Stimulated activated CD4-positive, alpha-beta T cell treated with anti-CD3 and anti-CD28 coated beads, Interleukin-4, amount 100 ng/mL, for 1 hour (primary cell): ENCODE data around the gene CPA1.

Experiments used
- DNase-seq: peaks from one replicate; pipeline ENCODE4 v3.0.0-alpha.2; 2020

The CPA1 gene

DNA sequence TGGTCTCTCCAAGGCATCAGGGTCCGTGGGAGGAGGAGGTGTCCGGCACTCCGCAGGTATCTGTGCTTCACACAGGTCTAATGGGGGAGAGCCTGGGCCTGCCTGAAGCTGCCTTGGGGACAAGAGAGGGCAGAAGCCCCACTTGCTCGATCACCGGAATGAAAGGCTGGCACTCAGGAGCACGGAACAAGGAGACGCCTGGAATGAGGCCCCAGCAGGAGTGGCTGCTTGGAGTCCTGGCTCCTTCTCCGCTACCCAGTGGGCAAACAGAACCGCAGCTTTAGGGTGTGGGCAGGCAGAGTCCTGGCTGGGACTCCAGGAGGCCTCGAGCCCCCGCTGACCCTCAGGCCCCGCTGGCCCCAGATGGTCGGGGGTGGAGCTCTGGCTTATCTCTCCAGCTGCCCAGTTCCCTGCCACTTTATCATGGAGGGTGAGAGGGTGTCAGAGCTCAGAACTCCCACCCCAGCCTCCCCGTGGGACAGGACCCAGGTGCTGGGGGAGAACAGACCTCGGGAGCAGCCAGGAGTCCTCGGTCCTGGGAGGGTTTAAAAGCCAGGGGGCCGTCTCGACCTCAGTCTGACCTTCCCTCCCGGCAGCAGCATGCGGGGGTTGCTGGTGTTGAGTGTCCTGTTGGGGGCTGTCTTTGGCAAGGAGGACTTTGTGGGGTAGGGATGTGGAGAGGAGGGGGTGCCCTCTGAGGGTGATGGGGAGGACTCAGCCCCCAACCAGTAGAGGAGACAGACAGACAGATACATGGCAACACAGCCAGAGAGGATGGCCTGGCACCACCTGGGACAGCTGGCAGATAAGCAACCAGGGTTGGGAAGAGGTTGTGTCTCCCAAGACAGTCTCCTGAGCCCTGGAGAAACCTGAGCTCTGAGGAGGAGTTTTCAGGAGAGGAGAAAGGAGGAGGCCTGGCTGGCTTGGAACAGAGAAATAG lies at the start of gene CPA1:
TSS of gene CPA1 (plus strand) at position 574 of the 940 bp plus-strand sequence. CDS start at position 601, 27 bp downstream.
- no peak for DNase-seq

DNA sequence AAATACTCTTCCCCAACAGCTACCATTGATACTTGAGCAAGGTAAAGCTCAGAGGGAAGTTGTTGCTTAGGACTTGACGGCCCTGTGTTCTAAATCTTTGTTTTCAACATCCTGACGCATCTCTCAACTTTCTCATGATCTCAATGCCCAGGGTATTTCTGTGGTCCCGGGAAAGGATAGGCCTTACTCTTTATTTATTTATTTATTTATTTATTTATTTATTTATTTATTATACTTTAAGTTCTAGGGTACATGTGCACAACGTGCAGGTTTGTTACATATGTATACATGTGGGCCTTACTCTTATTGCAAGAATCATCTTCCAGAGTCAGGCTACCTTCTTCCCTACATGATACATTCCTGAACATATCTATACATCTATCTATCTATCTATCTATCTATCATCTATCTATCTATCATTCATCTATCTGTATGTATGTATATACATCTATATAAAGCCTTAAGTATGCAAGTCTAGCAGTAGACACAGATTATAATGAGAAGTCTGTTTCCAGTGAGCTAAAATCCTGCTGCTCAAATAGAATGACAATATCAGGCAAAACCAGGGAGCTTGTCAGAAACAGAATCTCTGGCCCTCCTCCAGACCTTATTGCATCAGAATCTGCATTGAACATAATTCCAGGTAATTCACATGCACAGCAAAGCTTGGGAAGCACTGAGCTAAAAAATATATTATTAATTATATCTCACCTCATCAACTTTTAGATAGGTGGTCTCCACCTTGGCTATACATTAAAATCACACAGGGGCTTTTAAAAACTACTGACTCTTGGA lies 47.8 kb upstream of the CPA1 start:
- DNase-seq = no peak

DNA sequence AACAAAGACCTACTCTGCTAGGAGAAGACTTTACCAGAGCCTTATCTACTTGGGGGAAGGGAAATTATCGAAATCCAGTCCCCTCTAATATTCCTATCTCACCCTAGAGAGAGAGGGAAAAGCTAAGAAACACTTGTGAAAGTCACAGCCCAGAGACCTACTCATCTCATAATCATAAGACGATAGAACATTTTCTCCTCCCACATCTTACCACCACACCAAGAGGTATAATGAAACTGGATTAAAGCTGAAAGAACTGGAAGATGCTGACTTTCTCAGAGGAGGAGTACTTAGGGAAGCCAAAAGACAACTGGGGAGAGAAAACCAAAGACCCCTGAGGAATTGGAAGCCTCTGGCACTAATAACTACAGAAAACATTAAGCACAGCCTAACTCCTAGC lies 46.5 kb upstream of the CPA1 start:
- no peak for DNase-seq

GRCh38 chr7:130334274-130334673 lies 46.0 kb upstream of the CPA1 start:
- no peak for DNase-seq

DNA sequence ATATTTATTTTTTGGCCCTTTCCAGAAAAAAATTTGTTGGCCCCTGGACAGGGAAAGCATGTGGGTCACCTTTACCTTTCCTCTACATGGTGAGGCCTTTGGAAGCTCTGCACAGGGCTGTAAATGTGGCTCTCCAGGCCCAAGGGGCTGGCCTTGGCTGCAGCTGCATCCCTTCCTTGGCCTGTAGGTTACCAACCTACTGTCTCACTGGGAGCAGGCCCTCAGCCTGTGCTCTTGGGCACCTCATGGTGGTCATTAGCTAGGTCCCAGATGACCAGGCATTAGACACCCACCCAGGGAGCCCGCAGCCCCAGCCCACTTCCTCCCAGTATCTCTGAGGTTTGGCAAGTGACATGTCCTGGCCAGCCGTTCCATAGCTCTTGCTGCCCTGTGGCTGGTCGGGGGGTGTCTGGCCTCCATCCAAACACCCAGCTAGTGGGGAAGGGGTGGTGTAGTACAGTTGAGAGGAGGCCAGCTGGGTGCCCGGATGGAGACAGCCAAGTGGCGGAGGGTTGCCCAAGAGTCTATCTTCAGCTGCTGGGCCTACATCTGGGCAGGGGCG lies 42.8 kb upstream of the CPA1 start:
- DNase-seq = no peak

GRCh38 chr7:130338233-130338632 lies 42.1 kb upstream of the CPA1 start:
- DNase-seq = no peak

DNA sequence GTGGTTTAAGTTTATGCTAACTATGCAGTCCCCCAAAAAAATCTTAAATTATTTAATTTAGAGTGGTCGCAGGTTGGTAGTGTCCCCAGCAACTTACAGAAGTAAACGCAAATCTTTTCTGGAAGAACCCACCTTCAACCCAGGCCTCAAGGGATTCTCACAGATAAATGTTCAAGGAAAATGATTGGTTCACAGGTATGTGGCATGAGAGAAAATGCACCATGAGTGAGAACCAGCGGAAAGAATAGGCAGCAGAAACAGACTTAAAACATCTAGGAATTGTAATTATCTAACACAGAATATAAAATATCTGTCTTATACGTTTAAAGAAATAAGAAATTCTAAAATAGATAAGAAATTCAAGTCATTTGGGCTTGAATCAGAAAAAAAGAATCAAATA lies 38.4 kb upstream of the CPA1 start:
- DNase-seq = no peak

DNA sequence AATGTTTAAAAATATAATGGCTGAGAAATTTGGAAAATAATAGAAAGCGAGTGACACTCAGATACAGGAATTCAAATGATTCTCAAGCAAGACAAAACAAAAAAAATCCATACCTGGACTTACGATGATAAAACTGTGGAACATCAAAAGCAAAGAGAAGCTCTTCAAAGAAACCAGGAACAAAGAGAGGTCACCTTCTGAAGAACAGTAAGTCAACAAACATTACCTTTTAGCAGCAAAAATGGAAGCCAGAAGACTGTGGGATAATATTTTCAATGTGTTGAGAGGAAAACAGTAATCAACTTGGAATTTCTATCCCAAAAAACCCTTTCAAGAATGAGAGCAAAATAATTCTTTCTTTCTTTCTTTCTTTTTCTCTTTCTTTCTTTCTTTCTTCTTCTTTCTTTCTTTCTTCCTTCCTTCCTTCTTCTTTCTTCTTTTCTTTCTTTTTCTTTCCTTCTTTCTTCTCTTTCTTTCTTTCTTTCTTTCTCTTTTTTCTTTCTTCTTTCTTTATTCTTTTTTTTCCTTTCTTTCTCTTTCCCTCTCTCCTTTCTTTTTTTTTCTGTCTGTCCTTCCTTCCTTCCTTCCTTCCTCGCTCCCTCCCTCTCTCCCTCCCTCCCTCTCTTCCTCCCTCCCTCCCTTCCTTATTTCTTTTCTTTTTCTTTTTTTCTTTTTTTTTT lies 37.5 kb upstream of the CPA1 start:
- no peak for DNase-seq

DNA sequence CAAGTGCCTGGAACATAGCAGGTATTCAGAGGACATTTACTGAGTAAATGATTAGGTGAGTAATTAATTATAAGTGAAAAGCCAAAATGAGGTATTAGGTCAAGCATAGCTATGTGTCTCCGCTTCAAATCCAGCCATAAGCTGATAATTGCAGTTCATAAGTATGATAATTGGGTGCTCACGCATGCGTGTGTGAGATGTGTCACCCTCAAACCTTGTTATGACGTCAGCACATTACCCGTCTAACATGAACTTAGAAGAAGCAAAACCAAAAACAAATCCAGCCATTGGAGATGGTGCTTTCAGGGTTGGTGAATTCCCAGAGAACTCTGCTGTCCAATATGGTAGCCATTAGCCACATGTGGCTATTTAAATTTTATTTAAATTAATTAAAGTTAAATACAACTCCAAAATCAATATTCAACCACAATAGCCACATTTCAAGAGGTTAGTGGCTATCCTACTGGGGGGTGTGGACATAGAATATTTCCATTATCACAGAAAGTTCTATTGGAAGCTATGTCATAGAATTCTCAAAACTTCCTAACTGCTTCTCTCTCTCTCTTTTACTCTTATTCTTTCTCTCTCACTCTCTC lies 35.9 kb upstream of the CPA1 start, which contains the start of gene CPA5:
TSS of gene CPA5 (plus strand) at position 546 of the 596 bp plus-strand sequence. CDS start 1,670 bp downstream, outside the sequence.
- DNase-seq = no peak

DNA sequence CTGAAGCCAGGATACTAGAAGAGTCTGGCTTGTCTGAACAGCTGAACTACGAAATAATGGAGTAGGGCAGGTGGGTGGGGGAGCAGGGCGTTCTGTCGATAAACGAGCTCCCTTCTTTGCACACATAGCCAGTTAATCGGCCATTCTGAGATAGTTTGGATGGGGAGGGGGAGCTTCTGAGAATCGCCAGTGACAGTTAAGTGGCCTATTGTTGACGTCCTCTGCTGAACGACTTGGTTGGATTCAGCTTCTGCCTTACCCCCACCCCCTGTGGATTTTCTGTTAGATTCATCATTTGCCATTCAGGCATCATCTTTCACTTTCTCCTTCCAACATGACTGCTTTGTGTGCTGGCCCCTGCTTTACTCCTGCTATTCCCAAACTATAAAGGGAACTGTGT lies 35.2 kb upstream of the CPA1 start:
- DNase-seq = no peak

DNA sequence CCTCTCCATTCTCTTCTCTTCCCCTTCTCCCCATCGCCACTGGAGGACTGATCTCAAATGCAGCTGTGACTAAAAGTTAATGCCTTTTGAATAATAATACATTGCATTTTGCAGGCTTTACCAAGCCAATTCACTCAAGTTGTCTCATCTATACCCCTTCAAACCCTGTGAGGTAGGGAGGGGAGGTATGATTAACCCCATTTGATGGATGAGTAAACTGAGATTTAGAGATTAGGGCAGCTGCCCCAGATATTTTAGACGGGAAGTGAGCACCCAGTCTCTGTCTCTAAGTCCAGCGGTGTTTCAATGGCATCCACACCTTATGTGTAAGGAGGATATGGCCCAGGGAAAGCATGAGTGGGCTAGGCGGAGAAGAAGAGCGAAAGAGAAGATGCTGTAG lies 34.6 kb upstream of the CPA1 start:
- DNase-seq = no peak

DNA sequence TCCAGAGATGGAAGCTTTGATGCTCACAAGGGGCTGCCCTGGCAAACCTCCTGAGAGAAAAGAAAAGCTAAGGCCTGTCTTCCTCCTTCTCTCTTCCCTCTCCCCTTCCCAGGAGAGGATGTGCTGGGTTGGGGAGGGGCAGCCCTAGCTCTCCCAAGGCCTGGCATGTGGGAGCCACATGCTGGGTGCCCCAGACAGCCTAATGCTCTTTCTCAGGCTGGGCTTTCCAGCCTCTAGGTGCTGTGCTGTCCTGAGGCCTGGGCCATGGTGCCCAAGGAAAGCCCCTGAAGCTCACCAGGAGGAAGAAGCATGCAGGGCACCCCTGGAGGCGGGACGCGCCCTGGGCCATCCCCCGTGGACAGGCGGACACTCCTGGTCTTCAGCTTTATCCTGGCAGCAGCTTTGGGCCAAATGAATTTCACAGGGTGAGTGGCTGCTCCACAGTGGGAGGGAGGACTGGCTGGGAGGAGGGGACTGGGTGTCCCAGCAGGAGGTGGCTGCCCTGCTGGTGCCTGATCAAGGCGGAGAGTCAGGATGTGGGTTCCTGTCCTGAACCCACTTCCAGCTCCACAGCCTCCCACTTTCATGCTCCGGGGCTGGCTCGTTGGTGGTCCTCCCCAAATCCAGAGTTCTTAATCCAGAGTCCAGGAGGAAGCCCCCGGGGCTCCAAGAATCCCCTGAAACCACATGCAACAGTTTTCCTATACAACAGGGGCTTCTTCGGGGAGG lies 34.0 kb upstream of the CPA1 start:
- no peak for DNase-seq

GRCh38 chr7:130346941-130347340 lies 33.4 kb upstream of the CPA1 start:
- no peak for DNase-seq

DNA sequence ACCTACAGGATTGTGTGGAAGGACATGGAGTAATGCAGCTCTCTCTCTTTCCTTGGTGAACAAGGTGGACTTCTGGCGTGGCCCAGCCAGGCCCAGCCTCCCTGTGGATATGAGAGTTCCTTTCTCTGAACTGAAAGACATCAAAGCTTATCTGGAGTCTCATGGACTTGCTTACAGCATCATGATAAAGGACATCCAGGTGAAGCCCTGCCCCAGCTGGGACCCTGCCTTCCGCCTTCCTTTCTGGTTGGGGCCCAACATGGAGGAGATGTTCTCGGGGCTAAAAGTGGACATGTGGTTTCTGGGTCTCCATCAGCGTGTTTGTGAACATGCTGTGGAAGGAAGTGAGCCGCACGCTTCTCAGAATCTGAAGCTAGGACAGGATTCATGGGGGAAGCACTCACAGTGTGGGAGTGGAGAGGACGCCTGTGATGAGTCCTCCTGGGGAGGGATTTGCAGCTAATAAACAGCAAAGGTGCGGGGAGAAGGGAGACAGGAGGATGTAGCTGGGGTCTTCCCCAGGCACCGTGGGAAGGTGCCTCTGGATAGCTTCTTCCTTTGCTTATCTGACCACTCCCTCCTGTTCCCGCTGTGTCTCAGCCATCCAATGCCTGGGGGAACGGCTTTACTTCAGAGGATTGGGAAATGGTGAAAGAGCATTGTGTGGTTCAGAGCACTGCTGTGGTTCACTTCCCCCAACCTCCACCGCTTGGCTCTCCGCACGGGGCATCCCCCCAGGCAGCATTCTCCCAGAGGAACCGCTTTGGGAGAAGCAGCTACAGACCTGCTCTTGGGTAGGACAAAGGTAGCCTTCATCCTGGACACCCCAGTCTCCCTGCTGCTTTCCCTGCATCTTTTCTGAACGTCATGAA lies 30.1 kb upstream of the CPA1 start:
- no peak for DNase-seq

DNA sequence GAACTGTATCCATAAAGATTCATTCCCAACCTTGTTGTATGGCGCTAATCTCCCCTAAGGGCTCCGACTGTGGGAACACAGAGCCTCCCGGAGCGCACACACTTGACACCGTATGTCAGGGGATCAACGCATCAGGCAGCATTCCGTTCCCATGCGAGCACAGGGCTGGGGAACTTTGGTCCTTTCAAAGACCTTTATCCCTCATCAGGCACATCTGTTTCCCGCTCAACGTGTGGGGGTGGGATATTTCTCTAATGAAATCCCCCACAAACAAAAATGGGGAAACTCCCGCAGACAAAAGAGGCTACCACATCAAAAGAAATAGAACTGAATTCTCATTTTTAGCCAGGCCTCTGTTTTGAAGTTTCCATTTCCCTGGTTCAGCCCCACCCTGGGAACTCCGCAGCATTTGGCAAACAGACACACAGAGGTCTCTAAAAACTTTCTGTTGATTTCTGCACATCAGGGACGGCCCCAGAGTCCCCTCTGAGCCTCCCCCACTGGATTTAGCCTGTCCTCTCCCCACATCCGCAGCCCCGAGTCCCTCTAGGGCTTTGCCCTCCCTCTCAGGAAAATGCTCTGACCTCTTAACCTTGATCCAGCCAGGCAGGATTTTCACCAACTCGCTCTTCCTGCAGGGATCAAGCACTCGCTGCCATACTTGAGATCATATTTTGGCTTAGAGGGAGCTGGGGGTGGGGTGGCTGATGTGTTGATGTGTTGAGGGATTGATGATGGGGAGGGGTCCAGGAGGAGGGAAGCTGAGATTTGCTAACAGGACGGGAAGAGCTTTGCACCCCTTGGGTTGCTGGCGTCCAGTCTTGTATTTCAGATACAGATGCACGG lies 29.1 kb upstream of the CPA1 start:
- DNase-seq = no peak

DNA sequence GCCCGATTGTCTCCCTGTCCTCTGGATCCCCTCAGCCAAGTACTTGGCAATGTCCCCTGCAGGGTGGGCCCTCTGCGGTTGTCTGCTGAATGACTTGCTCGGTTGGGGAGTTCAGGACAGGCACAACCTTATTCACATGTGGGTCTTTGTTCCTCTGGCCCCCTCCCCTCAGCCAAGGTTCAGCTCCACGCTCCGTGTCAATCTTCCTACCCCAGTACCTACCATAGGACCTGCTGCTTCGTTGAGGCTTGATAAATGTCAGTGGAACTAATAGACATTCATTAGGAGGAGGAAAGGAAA lies 28.6 kb upstream of the CPA1 start:
- DNase-seq = no peak

DNA sequence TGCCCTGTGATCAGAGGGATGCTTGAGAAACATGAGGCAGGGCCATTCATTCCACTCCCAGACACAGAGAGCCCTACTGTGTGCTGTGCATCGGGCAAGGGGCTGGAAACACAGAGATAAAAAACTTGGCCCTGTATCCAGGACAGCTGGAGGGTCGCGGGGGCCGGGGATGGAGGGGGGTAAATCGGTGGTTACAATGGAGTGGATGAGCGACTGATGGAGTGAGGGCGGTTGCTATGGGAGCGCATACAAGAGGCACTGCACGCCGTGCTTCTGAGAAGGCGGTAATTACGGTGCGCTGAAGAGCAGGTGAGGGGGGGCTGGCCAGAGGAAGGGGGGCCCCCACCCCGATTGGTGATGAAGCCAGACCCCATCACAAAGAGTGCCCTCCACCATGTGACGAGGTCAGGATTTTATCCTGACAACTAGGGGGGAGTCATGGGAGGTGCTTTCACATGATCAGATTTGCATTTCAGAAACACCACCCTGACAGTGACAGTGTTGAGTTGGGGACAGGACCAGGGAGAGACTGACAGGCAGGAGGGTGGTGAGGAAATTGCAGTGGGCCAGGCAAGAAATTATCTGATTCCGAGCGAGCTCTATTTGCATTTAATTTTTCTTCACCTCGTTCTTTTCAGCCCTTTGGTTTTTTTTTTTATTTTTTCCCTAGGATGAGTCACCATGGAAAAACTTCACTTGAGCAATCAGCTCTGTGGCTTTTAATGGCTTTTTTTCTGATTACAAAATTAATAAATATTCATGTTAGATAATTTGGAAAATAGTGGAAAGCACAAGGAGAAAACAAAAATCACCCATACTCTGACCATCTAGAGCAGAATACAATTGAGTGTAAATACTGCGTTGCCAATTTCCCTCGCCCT lies 27.9 kb upstream of the CPA1 start:
- DNase-seq = no peak

DNA sequence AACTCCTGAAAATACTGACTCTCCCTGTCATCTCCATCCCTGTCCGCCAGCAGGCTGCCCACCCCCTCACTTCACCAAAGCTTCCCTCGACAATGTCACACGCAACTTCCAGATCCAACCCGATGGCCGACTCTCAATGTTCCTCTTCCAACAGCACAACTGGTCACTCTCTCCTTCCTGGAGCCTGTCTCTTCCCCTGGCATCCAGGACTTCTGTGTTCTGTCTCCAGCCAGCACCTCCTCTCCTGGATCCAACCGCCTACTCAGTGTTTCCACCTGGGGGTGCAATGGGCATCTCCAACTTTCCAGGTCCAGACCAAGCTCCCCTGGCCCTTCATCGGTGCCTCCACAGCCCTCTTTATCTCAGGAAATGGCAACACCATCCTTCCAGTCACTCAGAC lies 27.1 kb upstream of the CPA1 start:
- DNase-seq = no peak
